Measurements from ENCODE around the gene HLA-C. TPM values are rescaled to one million over a fixed set of nuclear protein-coding genes. Genes with fewer than 3 reads are reported as not detected.

Gene HLA-C
- total RNA-seq, 1 donor from 2014 or later: 247 TPM

Other genes starting within 250 kb of the HLA-C start
- not detected in 2 replicates for gene C6orf15, start 159.5 kb downstream of the HLA-C start, total RNA-seq
- 2.6 and 6.7 TPM in 2 replicates for gene PSORS1C1, start 157.3 kb downstream of the HLA-C start, total RNA-seq
- under 0.01 TPM in 1 of 2 replicates, not detected in the other for gene CDSN, start 151.6 kb downstream of the HLA-C start, total RNA-seq
- not detected in 2 replicates for gene PSORS1C2, start 133.0 kb downstream of the HLA-C start, total RNA-seq
- gene CCHCR1, start 114.3 kb downstream of the HLA-C start, total RNA-seq: 7.7 and 8.7 TPM in 2 replicates
- gene TCF19, start 113.5 kb downstream of the HLA-C start, total RNA-seq: 6.3 and 12.0 TPM in 2 replicates
- gene POU5F1, start 101.4 kb downstream of the HLA-C start, total RNA-seq: not detected in 2 replicates
- gene HLA-B, start 85.1 kb upstream of the HLA-C start, total RNA-seq: 153 and 307 TPM in 2 replicates
- gene MICA, start 131.5 kb upstream of the HLA-C start, total RNA-seq: 15.3 and 31.4 TPM in 2 replicates
- gene MICB, start 226.1 kb upstream of the HLA-C start, total RNA-seq: 5.0 and 9.8 TPM in 2 replicates

Measured in lung microvascular endothelial cell (primary cell).